DOHH2 (cell line): ENCODE measurements around the gene VWA5B2.

Experiments used
- H3F3A ChIP-seq: fragments of 200-600 bp; sonication (generic), shearing (Covaris generic); 2 replicates; pipeline ENCODE4 v1.6.0; 2016; ENCODE audit warnings: antibody characterized with exemption, mild to moderate bottlenecking; ENCODE audit not compliant: control insufficient read depth, insufficient read depth
- H3K27ac ChIP-seq: fragments of 200-600 bp; sonication (generic); 2 replicates; pipeline ENCODE4 v1.5.1; 2014; ENCODE audit warnings: low read depth, mild to moderate bottlenecking, low read length, moderate library complexity
- H3K27me3 ChIP-seq: fragments of 200-600 bp; sonication (generic); 2 replicates; pipeline ENCODE4 v1.6.1; 2014; ENCODE audit warnings: mild to moderate bottlenecking, low read length, mixed read lengths; ENCODE audit not compliant: control insufficient read depth
- H3K36me3 ChIP-seq: fragments of 200-600 bp; sonication (generic); 2 replicates; pipeline ENCODE4 v1.6.1; 2014; ENCODE audit warnings: mild to moderate bottlenecking, low read length, moderate library complexity, mixed read lengths; ENCODE audit not compliant: control insufficient read depth
- H3K4me1 ChIP-seq: fragments of 200-600 bp; sonication (generic); 2 replicates; pipeline ENCODE4 v1.6.1; 2014; ENCODE audit warnings: mild to moderate bottlenecking, low read length, mixed read lengths; ENCODE audit not compliant: control insufficient read depth
- H3K4me2 ChIP-seq: fragments of 200-600 bp; sonication (generic); 2 replicates; pipeline ENCODE4 v1.6.0; 2014; ENCODE audit warnings: mild to moderate bottlenecking, low read length, moderate library complexity
- H3K4me3 ChIP-seq: fragments of 200-600 bp; sonication (generic); 2 replicates; pipeline ENCODE4 v1.5.1; 2014; ENCODE audit warnings: mild to moderate bottlenecking, low read length, mixed read lengths
- H3K79me2 ChIP-seq: fragments of 200-600 bp; sonication (generic); 2 replicates; pipeline ENCODE4 v1.6.1; 2014; ENCODE audit warnings: mild to moderate bottlenecking, low read length, mixed read lengths; ENCODE audit not compliant: control insufficient read depth
- H3K9me2 ChIP-seq: fragments of 200-600 bp; sonication (generic); replicated peaks from 2 replicates; pipeline ENCODE4 v1.6.1; 2014; ENCODE audit warnings: mild to moderate bottlenecking, low read length, mixed read lengths; ENCODE audit not compliant: control insufficient read depth
- H3K9me3 ChIP-seq: fragments of 200-600 bp; sonication (generic); 2 replicates; pipeline ENCODE4 v1.6.1; 2014; ENCODE audit warnings: antibody characterized with exemption, low read length, mixed read lengths; ENCODE audit not compliant: control insufficient read depth, insufficient read depth
- H4K20me1 ChIP-seq: fragments of 200-600 bp; sonication (generic); 2 replicates; pipeline ENCODE4 v1.6.0; 2014; ENCODE audit warnings: low read depth, mild to moderate bottlenecking, antibody characterized with exemption, low read length, moderate library complexity; ENCODE audit not compliant: control insufficient read depth, insufficient read depth
- CTCF ChIP-seq: fragments of 200-600 bp; sonication (generic); IDR thresholded peaks from one replicate; pipeline ENCODE4 v1.5.1; 2014; ENCODE audit warnings: antibody characterized with exemption, mild to moderate bottlenecking, low read depth, low read length; ENCODE audit not compliant: poor library complexity, severe bottlenecking
- EZH2phosphoT487 ChIP-seq: fragments of 200-600 bp; sonication (generic); IDR thresholded peaks from 2 replicates; pipeline ENCODE4 v1.6.1; 2017; ENCODE audit warnings: borderline replicate concordance, mild to moderate bottlenecking, antibody characterized with exemption, low read length, moderate library complexity, mixed read lengths

Gene VWA5B2

GRCh38 chr3:184227481-184227935, 1.9 kb upstream of the VWA5B2 start:
- Histone ChIP-seq H3K4me3 (no peak overlapping the region), H3F3A (0 out of 2 replicates have a peak, but pooled peaks cover 3% of the 10 kb centered on the region), H3K4me1 (peaks cover 24% of the 10 kb centered on the region), H3K9me2 (no peaks in the 10 kb centered on the region), H3K27me3 (peaks cover 57% of the 10 kb centered on the region), H3K27ac (no peak overlapping the region), H4K20me1 (0 out of 2 replicates have a peak, but pooled peaks cover 6% of the 10 kb centered on the region), H3K4me2 (no peak overlapping the region), H3K9me3 (no peaks in the 10 kb centered on the region), H3K36me3 (no peaks in the 10 kb centered on the region), H3K79me2 (no peaks in the 10 kb centered on the region)
- peak; percentile 83 for TF ChIP-seq CTCF
- no peak for TF ChIP-seq EZH2phosphoT487

- H3K4me3 ChIP-seq, result no peak overlapping the region; the same call in 1 of the 2 replicates
- 0 out of 2 replicates have a peak, but pooled peaks cover 6% of the 10 kb centered on the region for H4K20me1 ChIP-seq
- H3K9me3 ChIP-seq, result no peaks in the 10 kb centered on the region
- H3K36me3 ChIP-seq, result no peaks in the 10 kb centered on the region
- H3K79me2 ChIP-seq, result no peaks in the 10 kb centered on the region
- peak overlapping the region; percentile 74 for H3K4me2 ChIP-seq
- no peak for TF ChIP-seq CTCF
- no peak for TF ChIP-seq EZH2phosphoT487
- H3K27ac ChIP-seq, result no peak overlapping the region
- peaks cover 24% of the 10 kb centered on the region for H3K4me1 ChIP-seq
- no peaks in the 10 kb centered on the region for H3K9me2 ChIP-seq
- H3F3A ChIP-seq, result 0 out of 2 replicates have a peak, but pooled peaks cover 3% of the 10 kb centered on the region
- H3K27me3 ChIP-seq, result peaks cover 59% of the 10 kb centered on the region
Observed at GRCh38 chr3:184228376-184229137, 828 bp upstream of the VWA5B2 start.

- Histone ChIP-seq H3K4me1 (peaks cover 24% of the 10 kb centered on the region), H3K27me3 (peaks cover 59% of the 10 kb centered on the region), H3K9me2 (no peaks in the 10 kb centered on the region), H3K79me2 (no peaks in the 10 kb centered on the region), H3K4me2 (peak overlapping the region; percentile 74), H3F3A (0 out of 2 replicates have a peak, but pooled peaks cover 3% of the 10 kb centered on the region), H4K20me1 (0 out of 2 replicates have a peak, but pooled peaks cover 6% of the 10 kb centered on the region), H3K9me3 (no peaks in the 10 kb centered on the region), H3K4me3 (peak overlapping the region; percentile 65), H3K36me3 (no peaks in the 10 kb centered on the region), H3K27ac (no peak overlapping the region)
- no peak for TF ChIP-seq CTCF
- no peak; the same call in 1 of the 2 replicates for TF ChIP-seq EZH2phosphoT487
Observed at GRCh38 chr3:184230081-184230602, 757 bp downstream of the VWA5B2 start.
